Right lung (tissue), 5 donors: Measurements from ENCODE around the gene LEMD3. TPM values are rescaled to one million over a fixed set of nuclear protein-coding genes. Genes with fewer than 3 reads are reported as not detected.

Experiments used
- DNase-seq, 2 donors: peaks; one replicate each; pipeline ENCODE4 v3.0.0-alpha.2; 2013
- polyA plus RNA-seq, 5 donors: library from polyadenylated mRNA; unstranded; fragments of 120-200 nt; gene quantifications; one replicate each; pipeline versions ENCODE4 v1.2.1 to v1.2.3, GENCODE V29; 2013; ENCODE audit warnings: inconsistent platforms in 1 of 5, low replicate concordance in 1 of 5; ENCODE audit not compliant: insufficient read length in 5 of 5, insufficient read depth in 1 of 5

LEMD3 gene
- polyA plus RNA-seq, 5 donors, result 36.8 to 47.5 (median 44.5) TPM

- DNase-seq, result no peak
These were observed 4.6 kb upstream of the LEMD3 start for GRCh38 chr12:65164774-65165173.

- DNase-seq, result no peak
These were observed 583 bp upstream of the LEMD3 start for GRCh38 chr12:65168681-65169319.

- DNase-seq, result peak; percentile 32 to 34
These were observed 962 bp downstream of the LEMD3 start for GRCh38 chr12:65170209-65170881.

- DNase-seq, result no peak
These were observed 1.7 kb downstream of the LEMD3 start for GRCh38 chr12:65171073-65171472.

GRCh38 chr12:65171870-65172269 is 2.5 kb downstream of the LEMD3 start:
- no peak for DNase-seq

GRCh38 chr12:65175385-65175784 is 6.0 kb downstream of the LEMD3 start:
- no peak for DNase-seq

- DNase-seq, result no peak
These were observed 12.8 kb downstream of the LEMD3 start for GRCh38 chr12:65182012-65182739.

GRCh38 chr12:65184176-65184857 is 14.9 kb downstream of the LEMD3 start:
- no peak for DNase-seq

DNA sequence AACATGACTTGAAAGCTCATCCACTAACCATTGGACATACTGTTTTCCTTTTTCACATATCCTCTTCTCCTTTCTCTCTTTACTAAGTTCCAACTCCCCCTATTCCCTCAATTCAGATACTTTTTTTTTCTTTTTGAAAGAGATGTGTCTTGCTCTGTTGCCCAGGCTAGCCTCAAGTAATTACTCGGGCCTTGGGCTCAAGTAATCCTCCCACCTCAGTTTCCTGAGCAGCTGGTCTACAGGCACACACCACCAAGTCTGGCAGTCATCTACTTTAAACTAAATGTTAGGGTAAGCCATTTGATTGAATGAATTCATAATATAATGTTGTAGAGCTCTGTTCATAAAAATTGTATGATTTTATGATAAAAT is 15.5 kb downstream of the LEMD3 start:
- no peak for DNase-seq

DNA sequence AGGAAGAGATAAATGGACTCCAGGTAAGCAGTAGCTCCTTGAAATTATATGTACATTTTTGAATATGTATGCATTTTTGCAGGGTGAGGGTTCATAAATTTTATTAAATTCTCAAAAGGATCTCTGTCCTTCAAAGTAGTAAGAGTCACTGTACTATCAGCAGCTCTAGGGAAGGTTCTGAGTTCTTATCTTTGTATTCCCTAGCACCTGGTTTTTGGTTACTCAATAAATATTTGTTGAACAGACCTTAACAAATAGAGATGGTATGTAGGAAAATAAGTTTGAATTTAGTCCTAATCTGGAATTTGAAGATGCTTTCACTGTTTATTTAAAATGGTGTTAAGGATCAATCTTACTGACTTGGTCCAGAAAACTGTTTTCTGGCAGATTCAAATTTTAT is 18.3 kb downstream of the LEMD3 start:
- no peak for DNase-seq

DNA sequence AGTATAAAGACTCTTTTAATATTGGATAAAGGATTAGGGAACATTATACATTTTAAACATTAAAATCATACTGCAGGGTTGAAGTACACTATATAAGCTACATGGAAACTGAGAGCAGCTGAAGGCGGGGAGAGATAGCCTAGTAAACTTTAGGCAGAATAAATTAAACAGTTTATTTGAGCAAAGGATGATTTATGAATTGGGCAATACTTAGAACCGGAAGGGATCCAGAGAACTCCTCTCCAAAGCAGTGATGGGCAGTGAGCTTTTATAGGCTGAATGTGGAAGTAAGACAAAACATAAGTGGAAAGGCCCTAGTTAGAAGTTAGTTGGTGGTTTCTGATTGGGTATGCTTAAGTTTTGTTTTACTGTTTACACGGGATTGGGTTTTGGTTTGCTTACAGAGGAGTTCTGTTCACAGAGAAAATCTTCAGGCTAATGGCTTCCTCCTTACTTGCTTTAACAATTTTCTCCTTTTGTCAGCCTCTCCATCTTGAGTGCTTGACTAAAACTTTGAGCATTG is 18.9 kb downstream of the LEMD3 start:
- no peak for DNase-seq

DNA sequence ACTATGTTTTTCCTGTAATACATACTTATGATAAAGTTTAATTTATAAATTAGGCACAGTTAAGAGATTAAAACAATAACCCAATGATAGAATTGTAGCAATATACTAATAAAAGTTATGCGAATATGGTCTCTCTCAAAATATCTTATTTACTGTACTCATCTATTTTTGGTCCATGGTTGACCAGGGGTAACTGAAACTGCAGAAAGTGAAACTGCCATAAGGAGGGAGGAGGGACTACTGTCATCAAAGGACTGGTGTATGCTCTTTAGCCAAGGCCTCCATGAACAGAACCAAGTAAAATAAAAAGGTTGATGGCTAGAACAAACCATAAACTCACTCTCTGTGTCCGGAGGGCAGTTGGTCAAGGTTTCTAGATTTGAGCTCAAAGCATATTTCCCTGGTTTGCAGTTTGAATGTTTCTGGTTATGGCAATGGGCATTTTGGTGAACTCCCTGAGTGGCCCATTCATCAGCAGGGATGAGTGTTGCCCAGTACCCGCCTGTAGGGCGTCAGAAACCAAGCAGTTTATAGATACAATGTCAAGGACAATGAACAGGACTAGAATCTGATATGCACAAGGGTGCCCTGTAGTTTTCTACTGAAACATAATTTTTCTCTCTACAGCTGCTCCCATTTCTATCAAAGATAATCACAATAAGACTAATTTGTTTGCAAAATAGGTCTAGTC is 19.8 kb downstream of the LEMD3 start:
- DNase-seq, result no peak

DNA sequence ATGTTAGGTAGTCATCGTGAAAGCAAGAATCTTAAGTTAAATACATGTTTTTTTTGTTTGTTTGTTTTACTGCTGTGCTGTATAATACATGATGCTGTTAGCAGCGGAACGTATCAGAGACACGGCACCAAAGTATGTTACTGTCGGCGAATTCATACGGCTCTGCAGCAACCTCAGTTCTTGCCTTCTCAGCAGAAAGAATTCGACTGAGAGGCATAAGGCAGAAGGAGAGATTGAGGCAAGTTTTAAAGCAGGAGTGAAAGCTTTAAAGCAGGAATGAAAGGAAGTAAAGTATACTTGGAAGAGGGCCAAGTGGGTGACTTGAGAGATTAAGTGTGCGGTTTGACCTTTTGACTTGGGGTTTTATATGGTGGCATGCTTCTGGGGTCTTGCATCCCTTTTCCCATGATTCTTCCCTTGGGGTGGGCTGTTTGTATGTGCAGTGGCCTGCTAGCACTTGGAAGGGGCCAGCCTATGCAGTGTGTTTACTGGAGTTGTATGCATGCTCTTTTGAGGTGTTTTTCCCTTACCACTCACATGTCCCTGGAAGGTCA is 23.7 kb downstream of the LEMD3 start:
- DNase-seq, result no peak

DNA sequence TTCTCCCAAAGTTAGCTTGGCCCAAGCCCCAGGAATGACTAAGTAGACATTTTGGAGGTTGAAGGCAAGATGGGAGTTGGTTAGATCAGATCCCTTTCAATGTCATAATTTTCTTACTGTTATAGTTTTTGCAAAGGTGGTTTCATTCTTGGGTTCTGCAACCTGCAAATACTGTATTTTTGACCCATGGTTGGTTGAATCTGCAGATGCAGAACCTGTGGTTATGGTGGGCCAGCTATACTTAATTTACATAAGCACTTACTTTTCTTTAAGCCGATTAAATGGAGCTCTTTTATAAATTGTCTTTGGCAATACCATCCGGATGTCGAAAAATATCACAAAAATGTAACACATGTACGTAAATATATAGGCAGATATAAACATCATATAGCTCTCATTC is 25.6 kb downstream of the LEMD3 start:
- no peak for DNase-seq

GRCh38 chr12:65195387-65196055 is 26.1 kb downstream of the LEMD3 start:
- DNase-seq, result no peak

GRCh38 chr12:65196762-65197567 is 27.6 kb downstream of the LEMD3 start:
- no peak for DNase-seq

DNA sequence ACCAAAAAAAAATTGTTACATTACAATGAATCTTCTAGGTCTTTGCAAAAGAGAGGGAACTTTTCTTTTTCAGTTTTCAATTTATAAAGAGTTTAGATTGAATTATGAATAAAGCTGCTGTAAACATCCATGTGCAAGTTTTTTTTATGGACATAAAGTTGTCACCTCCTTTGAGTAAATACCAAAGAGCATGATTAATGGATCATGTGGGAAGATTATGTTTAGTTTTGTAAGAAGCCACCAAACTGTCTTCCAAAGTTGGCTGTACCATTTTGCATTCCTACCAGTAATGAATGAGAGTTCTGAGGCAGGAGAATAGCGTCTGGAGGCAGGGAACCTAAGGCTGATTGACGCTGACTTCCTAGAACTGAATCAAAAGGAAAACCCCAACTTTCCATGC is 30.2 kb downstream of the LEMD3 start:
- no peak for DNase-seq

DNA sequence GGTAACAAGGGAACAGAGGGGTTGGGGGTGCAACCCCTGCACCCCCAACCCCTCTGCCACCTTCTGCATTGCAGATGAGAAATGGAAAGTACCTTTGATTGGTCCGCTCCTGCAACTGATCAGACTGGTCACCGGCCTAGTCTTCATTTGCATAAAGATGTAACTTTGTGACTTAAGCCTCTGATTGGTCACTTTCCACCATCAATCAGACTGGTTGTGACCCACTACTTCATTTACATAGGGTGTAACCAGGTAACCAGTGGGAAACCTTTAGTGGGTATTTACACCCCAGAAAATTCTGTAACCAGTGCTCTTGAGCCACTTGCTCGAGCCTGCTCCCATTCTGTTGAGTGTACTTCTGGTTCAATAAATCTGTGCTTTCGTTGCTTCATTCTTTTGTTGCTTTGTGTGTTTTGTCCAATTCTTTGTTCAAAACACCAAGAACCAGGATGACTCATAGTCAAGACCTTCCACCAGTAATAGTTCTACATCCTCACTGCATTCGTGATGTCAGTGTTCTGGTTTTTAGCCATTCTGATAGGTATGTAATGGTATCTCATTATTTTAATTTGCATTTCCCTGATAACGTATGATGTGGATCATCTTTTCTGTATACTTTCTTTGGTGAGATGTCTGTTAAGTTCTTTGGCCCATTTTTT is 30.8 kb downstream of the LEMD3 start:
- DNase-seq, result no peak

- no peak for DNase-seq
These were observed 34.0 kb downstream of the LEMD3 start for GRCh38 chr12:65203376-65203775.
